Posterior cingulate gyrus (tissue), 11 donors: ENCODE measurements around the gene ITPK1.

Experiments used
- DNase-seq, 10 donors: peaks; one replicate each; pipeline versions ENCODE4 v3.0.0 to v3.0.0-alpha.2; 2020 to 2021; ENCODE audit warnings: mixed read lengths in 3 of 10
- intact Hi-C: fragments of 100-400 bp; cut with DNase I; formaldehyde crosslinking; loops from one replicate; pipeline ENCODE4 v1.15.1; 2023

Gene ITPK1

DNA sequence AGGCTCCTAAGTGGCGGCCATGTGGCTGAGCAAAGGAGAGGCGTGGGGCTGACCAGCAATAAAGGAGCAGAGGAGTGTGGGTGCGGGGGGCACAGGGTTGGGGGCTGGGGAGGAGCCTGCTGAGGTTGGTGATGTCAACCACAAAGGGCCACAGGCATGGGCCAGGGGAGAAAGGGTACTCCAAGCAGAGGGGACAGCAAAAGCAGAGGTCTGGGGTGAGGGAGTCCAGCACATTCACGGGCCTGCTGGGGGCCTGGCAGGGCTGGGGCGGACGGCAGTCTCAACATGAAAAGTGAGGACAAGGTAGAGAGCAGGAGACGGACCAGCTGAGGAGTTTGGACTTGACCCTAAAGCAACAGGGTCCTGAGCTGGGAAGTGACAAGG is 111.0 kb downstream of the ITPK1 start:
- peak in 1 of 10 donors; percentile 59 for DNase-seq

DNA sequence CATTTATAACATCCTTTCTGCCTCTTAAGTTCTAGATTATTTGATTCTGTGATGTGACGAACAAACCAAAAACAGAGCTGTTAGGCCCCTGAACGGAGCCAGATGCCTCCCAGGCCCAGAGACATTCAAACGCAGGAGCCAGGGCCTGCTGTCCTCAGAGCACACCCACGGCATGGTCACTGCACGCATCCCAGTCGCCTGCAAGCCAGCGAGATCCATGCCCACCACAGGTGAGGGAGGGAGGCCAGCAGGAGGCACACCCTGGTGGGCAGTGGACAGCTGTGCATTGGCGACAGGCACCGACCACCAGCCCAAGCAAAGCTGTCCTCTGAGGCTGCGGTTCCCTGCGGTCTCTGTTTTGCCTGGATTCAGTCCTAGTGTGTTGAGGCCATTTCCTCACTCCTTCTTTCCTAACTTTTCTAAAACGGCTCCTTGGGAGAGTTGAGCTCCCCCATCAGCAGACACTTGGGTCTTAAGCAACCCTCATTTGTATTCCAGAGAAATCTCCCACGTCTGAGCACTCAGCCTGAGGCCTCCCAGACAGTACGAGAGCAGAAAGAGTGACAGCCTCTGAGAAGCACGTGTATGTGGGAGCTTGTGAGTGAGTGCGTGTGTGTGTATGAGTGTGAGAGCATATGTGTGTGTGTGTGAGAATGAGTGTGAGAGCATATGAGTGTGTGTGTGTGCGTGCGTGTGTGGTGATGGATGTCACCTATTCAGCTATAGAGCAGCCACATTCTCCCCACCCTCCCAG is 111.6 kb downstream of the ITPK1 start:
- peak in 1 of 10 donors; percentile 61 for DNase-seq
- intact Hi-C loops: no loop called here

More for the DNA sequence above, 111.0 kb downstream of the ITPK1 start:
- intact Hi-C loops: loop anchor here (5.0 kb wide), 1 partner anchor 32 kb away; no protein-coding TSS in a partner anchor

DNA sequence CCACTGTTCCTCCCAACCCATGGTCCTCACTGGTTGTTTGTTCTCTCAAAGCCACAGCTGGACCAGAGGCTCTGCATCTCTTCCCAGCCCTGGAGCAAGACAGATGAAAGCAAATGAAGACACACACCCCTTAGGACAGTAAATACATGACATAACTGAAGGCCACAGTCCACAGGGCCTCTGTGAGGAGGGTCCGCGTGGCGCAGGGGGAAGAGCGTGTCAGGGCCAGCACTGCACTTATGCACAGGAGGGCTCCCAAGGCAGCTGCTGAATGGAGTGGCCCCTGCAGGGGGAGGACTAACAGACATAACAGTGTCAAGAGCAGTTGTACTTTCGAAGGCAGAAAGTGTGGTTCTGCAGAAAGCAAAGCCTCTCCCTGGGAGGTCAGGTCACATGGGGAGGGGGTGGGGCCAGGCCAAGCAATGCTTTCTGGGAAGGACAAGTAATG is 112.8 kb downstream of the ITPK1 start:
- intact Hi-C loops: no loop called here
- DNase-seq: no peak

DNA sequence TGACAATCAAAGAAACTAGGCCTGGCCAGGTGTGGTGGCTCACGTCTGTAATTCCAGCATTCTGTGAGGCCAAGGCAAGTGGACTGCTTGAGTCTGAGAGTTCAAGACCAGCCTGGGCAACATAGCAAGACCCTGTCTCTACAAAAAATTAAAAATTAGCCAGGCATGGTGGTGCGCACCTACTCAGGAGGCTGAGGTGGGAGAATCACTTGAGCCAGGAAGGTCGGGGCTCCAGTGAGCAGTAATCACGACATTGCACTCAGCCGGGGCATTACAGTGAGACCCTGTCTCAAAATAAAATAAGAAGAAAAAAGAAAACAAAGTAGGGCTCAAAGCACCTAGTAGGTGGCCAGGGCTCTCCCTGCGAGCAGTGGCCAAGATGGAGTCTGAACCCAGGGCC is 113.7 kb downstream of the ITPK1 start:
- no peak for DNase-seq
- intact Hi-C loops: no loop called here

DNA sequence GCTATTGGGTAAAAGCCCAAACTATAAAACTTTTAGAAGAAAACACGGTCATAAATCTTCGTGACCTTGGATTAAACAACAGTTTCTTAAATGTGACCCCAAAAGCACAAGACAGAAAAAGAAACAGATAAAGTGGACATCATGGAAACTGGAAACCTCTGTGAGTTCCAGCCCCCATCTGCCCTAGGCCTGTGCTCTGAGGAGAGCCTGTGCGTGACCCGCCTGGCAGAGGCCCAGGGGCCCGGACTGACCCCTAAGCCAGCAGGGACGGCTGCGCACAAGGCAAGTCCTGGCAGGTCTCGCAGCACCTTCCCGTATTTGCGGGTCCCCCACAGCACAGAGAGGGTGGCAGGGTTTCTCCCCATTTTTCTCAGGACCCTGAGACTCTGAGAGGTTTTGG is 116.8 kb downstream of the ITPK1 start:
- DNase-seq: no peak
- intact Hi-C loops: no loop called here

DNA sequence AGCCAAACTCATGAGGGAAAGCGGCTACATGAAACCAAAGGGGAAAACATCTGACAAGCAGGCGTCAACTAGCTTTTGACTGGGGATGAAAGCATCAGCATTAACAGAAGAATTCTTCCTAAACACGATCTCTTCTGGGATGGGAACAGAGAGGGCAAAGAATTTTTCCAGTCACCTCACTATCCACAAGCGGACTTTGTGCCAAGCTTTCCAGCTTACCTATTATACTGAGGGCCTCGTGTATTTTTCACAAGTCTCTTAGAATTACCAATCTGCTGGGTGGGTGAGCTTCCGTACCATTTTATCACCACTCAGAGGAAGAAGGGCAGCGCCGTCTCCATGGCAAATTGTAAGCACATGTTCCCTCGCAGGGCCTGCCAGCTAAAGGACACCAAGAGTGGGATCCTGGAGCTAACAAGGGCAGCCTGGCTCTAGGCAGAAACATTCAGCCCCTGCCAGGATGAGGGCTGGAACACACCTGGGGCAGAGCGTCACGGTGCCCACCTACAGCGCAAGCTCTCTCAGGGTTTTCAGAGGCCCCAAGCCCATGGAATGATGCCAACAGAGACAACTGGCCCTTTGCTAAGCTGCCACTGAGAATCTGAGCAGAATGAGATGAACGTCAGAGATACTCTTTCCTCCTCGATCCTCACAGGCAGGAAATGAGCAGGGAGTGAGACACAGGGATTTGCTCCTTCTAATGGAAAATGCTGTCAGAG is 118.2 kb downstream of the ITPK1 start:
- intact Hi-C loops: no loop called here
- DNase-seq: peak in 1 of 10 donors; percentile 82

DNA sequence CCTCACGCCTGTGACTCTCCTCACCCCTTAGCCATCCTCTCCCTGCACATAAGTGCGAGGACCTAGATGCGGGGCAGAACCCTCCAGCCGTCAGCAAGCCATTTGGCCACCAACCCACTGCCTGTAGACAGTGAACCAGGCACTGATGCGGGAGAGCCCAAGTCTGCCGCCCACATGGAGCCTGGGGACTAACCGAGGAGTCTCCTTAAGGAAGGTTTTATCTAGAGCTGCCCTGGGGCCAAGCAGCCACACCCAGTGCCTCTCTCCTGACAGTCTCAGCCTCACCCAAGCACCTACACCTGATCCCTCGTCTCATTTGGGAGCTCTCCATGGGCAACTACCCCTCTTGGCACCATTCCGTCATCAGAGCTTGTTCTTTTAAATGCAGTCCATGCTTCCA is 120.1 kb downstream of the ITPK1 start:
- DNase-seq: no peak
- intact Hi-C loops: no loop called here

DNA sequence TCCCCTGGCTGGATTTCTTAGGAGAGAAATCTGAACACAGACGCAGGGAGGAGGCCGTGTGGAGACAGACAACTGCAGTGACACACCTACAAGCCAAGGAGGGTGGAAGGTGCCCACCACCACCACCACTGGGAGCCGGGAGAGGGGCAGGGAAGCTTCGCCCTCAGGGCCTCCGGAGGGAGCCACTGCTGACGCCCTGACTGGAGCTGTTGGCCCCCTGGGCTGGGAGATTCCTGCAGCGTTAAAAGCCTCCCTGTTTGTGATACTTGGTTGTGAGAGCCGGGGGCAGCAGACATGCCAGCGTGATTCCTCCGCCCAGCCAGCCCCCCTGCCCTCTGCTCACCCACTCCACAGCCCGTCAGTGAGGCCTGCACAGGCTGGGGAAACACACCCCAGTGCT is 120.8 kb downstream of the ITPK1 start:
- no peak for DNase-seq
- intact Hi-C loops: no loop called here

DNA sequence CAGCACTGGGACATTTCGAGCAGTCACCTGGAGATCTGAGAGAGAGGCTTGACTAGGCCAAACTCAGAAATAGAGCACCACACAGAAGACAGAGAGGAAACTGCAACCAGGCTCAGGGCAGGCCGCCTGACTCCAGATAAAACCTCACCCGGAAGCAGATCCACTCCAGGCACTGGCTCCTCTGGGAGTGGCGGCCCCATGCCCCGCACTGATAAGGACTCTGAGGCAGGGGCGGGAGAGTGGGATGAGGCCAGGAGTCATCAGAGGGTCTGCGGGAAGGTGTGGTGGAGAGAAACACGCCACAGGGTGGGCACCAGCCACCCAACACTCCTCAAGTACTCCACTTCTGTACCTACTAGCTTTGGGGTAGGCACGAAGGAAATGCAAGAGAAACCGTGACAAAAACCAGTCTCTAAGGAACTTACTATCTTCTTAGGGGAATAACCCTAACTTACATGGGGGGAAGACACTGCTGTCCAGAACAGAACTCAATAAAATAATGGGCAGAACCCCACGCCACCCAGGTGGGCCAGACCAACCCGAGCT is 121.5 kb downstream of the ITPK1 start:
- DNase-seq: no peak
- intact Hi-C loops: no loop called here

DNA sequence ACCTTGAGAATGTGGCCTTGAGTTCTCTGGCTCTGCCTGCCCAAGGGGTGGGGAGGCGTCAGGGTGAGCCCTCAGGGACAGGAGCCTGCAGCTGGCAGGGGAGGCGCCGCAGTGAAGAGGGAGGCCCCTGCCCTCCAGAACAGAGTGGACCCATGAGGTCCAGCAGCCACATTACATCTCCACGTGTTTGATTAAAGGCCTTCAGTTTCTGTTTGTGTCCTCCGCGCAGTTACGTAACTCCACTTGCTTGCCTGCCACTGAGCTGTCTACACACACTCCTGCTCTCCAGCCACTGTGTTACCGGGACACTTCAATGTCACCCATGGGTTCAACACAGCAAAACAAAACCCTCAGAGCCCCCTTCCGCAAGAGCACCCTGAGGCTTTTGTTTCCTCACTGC is 122.4 kb downstream of the ITPK1 start:
- intact Hi-C loops: no loop called here
- no peak for DNase-seq

DNA sequence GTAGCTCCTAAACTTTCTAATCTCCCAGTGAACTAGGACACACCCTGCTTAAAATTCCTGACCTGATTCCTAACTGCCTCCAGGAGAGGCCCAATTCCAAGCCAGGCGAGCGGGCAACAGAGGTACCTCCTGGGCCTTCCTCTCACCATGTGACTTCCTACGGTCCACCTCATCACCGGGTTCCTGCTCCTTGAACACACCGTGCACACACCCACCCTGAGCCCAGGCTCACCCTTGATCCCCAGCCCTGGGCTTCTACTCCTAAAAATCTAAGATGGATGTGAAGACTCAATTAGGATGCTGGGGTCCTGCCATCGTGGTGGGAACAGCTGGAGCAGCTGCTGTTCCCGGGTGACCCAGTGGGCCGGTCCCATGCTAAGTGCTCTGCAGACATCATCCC is 124.2 kb downstream of the ITPK1 start:
- peak in 3 of 10 donors; percentile 21 to 67 (median 60) for DNase-seq
- intact Hi-C loops: no loop called here

DNA sequence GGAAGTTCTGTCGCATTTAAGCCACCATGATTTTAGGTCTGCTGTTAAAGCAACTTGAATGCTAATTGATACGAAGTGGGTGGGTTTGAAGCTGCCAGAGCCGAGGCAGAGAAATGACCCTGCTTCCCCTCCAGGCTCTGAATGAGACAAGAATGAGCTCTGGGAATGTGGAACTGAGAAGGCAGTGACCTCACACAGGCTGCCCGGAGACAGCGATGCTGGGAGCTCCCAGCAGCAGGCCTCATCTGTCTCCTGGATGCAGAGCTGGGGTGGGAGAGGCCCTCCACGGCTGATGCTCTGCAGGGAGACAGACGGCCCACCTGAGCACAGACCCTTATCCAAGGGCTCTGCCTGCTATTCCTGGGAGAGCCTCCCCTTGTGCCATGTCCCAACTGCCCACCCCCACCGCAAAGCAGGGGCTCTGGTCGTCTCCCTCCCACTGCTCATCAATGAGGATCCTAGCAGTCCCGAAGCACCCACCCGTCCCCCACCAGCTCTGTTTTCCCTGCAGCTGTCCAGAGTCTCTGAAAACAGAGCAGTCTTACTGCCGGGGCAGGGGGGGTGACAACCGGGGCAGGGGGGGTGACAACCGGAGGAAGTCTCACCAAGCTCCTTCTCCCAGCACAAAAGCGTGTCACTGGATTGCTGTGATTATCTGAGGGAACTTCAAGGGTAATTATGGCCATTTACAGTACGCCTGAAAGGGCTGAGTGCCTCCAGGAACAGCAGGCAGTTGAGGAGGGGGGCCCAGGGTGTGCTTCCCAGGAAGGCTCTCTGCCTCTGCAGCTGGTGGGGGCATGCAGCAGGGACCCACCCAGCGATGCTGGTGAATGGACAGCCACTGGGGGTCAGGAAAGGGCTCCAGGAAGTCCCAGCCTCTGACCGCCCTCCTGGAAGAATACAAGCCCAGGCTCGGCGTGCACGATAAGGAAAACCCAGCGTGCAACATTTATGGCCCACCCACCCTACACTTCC is 125.0 kb downstream of the ITPK1 start:
- peak in 4 of 10 donors; percentile 17 to 91 (median 71) for DNase-seq
- intact Hi-C loops: no loop called here

DNA sequence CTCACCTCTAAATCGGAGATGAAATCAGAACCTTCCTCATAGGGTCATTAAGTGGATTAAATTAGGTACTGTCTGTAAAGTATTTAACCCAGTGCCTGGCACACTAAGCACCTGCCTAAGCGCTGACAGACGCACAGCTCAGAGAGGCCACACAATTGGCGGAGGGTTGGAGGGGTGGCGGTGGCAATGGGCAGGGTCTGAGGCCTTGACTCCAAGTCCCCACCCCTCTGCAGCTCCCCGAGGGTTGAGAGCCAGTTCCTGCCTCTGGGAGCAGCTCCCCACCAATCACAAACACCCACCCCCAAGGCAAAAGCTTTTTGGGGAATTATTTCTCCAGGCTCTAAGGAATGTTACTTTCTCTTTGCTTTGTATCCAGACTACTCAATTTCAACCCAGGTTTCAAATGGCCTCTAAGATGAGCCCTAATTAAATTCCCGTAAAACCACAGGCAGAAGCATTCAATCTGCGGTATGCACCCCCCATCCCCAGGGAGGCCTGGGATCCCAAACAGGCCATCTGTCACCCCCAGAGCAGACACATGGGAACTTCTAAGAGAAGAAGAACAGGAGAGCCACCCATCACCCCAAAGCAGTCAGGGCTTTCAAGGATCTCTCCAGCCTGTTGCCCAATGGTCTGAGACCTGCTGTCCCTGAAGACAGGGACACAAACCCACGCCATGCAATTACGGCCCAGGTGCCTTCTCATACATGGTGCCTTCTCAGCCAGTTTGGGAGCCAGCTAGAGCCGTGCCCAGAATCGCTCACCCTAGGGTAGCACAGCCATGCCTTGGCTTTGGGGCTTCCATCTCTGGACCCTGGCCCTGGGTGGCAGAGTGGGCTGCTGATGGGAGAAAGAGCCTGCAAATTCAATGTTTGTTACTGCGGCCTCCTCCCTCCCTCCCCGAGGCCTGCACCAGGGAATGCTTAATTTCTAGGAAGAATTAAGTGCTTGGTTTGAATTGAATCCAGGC is 126.7 kb downstream of the ITPK1 start:
- peak in 4 of 10 donors; percentile 4 to 60 (median 56) for DNase-seq
- intact Hi-C loops: no loop called here

DNA sequence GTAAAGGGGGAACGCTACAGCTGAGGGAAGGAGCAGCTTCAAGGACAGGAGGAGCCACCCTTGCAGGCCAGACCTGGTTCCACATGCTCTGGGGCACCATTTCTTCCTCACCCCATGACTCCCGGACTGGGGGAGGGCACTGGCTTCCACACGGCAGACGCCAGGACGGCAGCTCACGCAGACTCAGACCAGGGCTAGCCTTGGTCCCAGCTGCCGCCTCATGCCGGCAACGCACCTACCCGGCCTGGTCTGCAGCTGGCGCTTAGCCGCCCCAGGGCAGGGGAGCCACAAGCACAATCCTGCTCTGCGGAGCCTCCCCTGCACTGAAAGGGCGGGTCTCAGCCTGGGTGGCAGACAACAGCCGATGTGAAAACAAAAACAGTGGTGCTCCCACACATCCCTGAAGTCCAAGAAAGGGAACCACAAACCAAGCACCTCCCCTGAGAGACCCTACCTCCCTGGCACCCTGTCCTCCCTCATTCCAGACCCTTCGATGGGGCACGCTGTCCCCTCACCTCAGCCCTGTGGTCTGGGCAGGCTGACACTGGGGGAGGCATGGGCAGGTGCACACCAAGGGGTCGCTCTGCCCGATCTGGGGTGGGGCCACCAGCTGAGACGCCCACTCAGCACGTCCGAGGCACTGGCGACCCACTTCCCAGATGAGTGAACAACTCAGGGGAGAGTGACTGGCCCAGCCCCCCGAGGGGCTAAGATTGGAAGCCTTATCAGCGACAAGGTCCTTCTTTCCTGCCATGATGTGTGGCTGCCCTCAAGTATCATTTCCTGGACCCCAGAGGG is 127.8 kb downstream of the ITPK1 start:
- intact Hi-C loops: no loop called here
- peak in 3 of 10 donors; percentile 53 to 64 (median 55) for DNase-seq

DNA sequence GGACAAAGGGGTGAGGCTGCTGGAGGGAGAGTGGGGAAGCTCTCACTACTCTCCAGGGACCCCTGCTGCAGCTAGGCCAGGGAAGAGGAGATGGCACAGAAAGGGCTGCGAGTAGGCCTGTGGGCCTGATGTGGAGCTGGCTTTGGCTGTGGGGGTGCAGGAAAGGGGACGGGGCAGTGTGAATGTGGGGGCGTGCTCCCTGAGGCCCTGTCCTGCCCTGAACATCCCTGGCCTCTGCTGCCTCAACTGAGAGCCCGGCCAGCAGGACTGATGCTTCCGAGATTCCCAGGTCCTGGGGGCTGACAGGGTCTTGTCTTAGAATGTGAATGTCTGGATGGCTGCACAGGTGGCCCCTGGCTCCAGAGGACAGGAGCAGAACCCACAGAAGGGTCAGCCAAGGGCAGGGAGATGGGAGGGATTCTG is 128.6 kb downstream of the ITPK1 start:
- intact Hi-C loops: no loop called here
- DNase-seq: peak in 3 of 10 donors; percentile 46 to 69 (median 47)

DNA sequence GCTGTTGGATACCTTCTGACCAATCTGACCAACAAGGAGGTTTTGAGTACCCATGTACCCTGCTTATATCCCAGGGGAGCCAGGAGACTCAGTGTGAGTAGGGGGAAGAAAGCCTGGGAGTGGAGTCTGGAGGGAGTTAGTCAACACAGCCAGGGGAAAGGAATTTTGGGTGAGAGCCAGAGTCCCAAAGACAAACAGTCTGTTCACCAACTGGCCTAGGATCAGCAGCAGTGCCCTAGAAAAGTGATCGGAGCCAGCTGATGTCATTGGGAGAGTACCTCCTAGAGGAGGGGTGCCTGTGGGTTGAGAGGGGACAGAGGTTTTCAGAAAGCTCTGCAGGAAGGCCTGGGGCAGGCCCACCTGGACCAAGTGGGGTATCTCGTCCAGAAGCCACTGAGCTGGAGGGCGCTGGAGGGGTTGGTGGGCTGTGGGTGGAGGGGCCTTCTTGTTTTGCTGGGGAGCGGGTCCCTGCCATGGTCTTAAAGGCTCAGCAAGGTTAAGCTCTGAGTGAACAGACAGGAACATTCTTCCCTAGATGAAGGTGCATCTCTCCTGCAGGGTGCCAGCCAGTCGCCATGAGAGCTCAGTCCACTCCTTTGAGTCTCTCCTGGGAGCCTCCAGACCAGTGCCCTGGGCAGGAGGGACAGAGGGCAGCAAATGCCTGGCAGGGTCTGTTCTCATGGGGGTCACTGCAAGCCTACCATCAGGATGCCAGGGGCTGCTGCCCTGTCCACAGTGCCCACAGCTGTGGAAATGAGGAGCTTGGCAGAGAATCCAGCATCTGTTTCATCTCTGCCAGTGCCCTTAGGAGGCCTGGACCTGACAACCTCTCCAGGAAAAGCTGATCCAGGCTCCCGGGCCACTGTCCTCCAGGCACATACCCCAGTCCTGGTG is 129.2 kb downstream of the ITPK1 start:
- peak in 3 of 10 donors; percentile 59 to 79 (median 71) for DNase-seq

DNA sequence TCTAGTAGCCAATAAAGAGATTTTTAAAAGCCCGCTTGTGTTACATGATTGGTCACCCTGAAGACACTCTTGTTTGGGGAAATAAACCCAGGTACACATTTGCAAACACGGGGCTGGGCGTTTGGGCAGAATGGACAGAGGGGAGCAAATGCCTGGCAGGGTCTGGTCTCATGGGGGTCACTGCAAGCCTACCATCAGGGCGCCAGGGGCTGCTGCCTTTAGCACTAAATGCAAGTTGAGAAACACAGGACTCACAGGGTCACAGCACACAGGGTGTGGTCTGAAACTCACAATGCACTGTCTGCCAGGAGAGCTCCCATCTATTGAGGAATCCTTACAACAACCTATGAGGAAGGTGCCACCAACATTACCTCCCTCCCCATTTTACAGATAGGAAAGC is 130.2 kb downstream of the ITPK1 start:
- intact Hi-C loops: no loop called here
- DNase-seq: peak in 3 of 10 donors; percentile 12 to 50 (median 21)

More for the DNA sequence above, 129.2 kb downstream of the ITPK1 start:
- intact Hi-C loops: no loop called here
